GM19238 (cell line): Measurements from ENCODE around the gene ADAMTS20.
"Not testable (repeated sequence)": the region's sequence is repeated elsewhere in the genome, so short reads cannot be mapped to it uniquely, and the experiment has no call there.

Experiments used
- DNase-seq: peaks from one replicate; pipeline ENCODE4 v3.0.0; 2011; ENCODE audit warnings: low spot score; ENCODE audit not compliant: insufficient read length

ADAMTS20 gene

DNA sequence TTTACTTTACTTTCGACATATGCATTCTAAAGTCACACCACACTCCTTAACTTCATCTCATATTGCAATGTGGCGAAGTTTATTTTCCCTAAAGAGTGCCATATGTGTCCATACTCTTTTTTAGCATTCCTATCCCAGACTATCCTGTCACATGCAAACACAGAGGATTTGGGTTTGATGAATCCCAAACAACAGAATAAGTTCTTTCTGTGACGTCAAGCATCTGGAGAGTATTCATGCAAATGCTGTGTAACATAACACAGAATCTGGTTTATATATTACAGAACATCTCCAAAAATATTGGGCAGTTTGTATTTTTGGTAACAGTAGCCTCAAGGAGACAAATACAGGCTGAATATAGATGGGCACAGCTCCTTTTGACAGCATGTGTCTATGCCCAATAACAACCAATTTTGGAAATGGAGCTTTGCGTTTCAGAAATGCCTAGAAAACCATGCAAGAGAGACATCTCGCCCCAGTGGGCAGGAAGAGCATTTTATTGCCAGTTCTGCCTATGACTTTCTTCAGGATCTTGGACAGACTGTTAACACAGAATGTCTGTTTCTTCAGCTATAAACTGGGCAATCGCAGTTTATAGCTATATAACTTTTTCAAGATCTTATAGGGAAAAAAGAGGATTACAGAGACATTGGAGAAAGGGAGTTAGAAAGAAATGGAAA is 190.8 kb downstream of the ADAMTS20 start:
- no peak for DNase-seq

DNA sequence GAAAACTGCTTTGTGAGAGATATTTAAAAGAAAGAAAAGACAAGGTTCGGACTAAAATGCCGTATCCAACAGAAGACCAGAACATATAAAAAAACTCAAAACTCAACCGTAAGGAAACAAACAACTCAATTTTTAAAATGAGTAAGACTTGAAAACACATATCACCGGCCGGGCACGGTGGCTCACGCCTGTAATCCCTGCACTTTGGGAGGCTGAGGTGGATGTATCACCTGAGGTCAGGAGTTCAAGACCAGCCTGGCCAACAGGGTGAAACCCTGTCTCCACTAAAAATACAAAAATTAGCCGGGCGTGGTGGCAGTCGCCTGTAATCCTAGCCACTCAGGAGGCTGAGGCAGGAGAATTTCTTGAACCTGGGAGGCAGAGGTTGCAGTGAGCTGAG is 192.0 kb downstream of the ADAMTS20 start:
- not testable (repeated sequence) for DNase-seq

DNA sequence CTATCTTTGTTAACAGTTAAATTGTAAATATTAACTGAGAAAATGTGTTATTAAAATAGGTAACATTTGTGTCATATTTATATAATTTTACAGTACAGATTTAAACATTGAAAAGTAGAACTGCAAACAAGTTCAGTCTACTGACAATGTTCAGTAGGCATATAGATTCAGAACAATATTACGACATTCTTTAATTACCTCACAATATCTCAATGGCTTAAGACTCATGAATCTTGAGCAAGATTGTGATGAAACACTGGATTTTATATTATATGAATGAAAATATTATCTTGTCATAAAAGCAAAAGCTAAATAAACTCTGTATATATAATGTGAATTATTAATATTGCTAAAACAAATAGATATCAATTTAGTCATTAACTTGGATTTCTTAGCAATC is 194.9 kb downstream of the ADAMTS20 start:
- no peak for DNase-seq

DNA sequence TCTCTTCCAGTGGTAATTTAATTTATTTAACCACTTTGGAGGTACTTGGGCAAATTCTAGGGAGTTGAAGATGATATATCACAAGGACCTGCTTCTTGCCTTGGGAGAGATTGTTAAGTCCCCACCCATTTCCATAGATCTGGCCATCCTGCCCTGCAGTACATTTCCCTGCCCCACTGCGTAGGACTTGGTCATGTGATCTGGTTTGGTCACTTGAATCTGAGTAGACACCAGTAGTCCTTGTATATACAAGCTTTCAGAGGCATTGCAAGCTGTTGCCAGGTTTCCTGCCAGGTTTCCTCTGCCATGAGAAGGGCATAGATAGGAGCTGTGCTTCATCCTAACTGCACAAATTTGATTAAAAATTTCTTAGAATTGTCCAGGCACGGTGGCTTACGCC is 200.0 kb downstream of the ADAMTS20 start:
- DNase-seq = no peak

DNA sequence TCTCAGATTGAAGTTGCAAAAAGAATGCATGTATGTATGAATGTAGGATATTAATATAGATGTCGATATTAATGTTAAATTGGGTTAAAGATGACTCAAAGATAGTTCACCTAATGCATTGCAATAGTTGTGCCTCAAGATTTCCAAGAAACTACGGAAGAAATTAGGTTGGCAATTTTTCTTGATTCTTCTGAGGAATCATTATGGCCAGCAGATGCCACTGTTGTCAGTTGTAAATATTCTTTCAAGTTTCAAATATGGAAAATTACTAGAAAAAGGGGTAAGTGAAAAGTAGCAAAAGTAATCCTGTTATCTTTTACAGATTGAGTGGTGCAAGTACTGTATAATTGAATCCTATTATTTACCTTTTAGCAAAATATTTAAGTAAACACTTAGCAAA is 202.1 kb downstream of the ADAMTS20 start:
- DNase-seq = no peak

DNA sequence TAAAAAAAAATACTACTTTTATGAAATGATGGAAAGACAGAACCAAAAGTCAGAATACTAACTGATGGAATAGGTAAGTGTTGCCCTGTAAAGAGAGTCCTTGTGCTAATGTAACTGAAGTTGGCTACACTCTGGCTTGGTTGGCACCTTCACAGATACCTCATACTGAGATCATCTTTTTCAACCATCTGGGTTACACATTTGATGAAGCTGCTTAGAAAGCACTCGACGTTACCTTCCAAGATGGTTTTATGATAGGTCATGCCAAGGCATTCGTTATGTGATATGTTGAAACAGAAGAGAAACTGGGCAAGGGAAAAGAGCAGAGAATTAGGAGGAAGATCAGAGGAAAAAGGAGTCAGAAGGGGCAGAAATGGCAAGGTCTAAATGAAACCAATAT is 203.8 kb downstream of the ADAMTS20 start:
- no peak for DNase-seq

DNA sequence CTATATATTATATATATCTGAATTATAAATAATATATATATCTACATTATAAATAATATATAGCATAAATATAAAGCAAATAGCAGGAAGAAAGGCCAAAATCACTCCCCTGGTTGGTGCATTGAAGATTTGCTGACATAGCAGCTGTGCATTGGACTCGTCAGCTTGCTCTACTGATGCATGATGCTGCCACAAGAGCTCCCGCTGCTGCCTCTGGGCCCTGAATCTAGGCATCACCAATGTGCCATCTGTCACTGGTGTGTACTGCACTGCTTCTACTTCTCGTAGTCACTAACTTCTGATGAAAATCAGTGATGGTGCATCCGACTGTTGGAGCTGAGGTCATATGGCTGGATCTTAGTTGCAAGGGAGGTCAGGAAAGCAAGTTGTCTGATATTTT is 205.0 kb downstream of the ADAMTS20 start:
- DNase-seq = no peak

DNA sequence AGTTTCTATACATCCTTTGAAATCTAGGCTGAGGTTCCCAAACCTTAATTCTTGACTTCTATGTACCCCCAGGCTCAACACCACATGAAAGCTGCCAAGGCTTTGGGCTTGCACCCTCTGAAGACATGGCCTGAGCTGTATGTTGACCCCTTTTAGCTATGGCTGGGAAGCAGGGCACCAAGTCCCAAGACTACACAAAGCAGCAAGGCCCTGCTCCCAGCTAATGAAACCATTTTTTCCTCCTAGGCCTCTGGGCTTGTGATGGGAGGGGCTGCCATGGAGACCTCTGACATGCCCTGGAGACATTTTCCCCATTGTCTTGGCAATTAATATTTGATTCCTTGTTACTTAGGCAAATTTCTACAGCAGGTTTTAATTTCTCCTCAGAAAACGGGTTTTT is 207.0 kb downstream of the ADAMTS20 start:
- DNase-seq = no peak

DNA sequence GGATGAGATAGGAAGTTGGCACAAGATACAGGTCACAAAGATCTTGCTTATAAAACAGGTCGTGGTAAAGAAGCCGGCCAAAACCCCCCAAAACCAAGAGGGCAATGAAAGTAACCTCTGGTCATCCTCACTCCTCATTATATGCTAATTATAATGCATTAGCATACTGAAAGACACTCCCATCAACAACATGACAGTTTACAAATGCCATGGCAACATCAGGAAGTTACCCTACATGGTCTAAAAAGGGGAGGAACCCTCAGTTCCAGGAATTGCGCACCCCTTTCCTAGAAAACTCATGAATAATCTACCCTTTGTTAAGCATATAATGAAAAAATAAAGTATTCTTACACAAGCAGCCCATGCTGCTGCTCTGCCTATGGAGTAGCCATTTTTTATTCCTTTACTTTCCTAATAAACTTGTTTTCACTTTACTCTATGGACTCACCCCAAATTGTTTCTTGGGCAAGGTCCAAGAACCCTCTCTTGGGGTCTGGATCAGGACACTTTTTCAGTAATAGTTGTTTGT is 210.2 kb downstream of the ADAMTS20 start:
- not testable (repeated sequence) for DNase-seq

DNA sequence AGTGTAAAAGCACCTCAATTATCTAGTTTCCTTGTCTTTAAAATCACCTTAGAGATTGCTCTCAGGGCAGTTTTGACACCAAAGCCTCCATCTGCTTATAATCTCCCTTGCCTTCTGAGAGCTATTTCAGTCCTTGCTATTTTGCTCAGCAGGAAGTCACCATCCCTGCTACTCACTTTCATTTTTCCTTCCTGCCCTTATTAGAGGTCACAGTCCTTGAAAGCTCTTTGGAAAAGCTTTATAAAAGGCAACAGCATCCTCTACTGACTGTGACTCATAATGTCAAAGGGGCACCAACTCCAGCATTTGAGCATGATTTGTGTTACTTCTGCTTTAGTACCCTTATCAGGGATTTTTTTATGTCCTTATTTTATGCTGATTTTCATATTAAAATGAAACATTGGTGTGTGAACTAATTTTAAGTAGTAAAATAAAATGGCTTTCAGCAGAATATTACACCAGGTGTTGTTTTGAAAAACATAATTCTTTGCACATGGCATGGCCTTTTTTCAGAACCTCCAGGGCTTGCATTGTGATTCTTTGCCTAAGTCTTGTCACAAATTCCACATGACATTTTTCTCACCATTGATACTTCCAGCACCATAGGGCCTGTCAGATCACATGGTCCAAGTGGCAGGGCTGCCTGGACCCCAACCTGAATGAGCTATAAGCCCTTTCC is 213.0 kb downstream of the ADAMTS20 start:
- DNase-seq = no peak

DNA sequence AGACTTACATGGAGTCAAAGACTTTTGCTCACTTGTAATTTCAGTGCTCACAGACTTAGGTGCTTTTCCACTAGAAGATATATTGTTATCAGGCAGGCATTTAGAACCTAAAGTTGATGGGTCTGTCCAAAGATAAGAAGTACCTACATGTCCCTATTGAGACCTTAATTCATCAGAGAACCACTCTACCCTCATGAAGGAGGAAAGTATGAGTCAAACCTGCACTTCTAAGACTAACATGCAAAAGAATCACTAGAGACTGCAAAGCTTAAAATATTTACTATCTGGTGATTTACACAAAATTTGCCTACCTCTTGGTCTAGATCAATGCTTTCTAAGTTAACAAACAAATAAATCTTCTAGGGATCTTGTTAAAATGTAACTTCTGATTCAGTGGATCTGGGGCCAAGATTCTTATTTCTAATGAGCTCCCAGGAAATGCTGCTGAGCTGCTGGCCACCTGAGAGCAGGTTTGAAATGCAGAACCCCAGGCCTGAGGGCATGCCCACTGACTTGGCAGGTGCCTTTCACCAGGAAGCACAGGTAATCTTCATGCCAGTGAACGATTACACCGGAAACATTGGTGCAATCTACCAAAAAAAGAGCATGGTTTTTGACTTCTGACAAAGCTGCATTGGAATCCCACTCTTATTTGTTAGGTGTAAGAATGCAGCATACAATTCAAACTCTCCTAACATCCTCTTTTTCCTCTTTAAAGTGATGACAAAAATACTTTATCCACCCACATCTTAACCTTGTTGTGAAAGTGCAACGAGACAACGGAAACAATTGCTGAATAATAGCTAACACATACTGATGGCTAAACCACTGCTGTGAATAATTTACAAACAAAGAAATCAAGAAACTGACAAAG is 214.2 kb downstream of the ADAMTS20 start:
- DNase-seq = no peak

DNA sequence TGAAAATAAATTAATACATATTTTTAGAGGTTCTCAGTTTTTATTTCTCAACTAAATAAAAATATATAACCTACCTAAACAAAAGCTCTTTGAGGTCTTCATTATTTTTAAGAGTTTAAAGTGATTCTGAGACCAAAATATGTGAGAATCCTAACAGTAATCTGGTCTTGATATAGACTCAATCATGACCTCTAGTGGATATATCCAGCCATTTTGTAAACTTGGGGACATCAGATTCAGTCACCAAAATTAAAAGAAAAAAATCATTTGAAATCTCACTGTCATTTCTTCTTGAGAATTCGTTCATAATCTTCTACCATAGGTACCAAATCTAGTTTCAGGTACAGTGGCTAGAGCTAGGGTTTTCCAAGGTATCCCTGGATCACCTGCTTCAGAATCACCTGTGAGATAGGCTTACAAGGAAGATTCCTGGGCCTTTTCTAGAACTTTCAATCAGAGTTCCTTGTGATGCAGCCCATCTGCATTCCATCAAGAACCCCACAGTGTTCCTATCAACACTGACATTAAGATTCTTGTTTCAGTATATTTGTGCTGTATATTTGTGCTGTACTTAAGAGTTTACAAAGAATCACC is 214.9 kb downstream of the ADAMTS20 start:
- no peak for DNase-seq

DNA sequence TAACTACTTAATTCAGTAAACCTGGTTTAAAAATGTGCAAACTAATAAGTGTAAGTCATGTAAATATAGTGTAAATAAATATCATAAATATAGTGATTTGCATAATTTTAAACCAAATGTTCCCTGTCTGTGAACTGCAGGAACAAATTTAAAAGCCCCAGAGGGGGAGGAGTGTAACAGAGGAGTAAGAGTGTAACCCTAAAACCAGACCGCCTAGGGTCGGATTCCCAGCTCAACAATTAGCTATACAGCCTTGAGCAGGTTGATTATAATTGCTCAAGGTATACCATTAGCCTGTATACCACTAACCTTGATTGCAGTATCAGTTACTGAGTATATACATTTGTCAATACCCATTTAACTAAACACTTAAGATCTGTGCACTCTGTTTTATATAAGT is 218.4 kb downstream of the ADAMTS20 start:
- DNase-seq = no peak

DNA sequence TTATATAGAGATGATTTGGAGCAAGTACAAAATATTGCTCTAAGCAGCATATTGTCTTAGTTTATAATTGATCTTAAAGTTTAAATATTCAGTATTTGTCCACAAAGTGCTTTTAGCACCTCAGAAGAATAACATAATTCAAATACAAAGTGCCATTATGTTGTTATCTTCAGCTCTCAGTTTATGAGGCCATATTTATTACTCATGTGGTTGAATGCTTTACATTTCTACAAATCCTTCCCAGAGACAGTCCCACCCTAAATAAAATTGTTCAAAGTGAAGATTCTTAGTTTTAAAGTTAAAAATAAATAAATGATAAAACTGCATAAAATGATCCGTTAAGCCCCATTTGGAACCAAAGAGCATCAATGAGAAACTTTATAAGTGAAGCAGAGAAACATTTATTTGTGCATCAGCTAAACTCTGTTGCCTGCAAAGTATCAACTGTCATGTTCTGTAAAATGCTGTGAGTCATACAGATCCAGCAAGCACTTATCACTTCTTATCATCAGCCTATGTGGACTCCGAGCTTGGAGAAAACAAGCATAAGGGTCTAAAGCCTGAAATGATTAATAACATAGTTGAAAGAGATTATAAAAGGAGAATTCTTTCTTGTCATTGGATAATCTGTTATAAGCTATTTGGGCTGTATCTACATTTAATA is 218.9 kb downstream of the ADAMTS20 start:
- DNase-seq = no peak

DNA sequence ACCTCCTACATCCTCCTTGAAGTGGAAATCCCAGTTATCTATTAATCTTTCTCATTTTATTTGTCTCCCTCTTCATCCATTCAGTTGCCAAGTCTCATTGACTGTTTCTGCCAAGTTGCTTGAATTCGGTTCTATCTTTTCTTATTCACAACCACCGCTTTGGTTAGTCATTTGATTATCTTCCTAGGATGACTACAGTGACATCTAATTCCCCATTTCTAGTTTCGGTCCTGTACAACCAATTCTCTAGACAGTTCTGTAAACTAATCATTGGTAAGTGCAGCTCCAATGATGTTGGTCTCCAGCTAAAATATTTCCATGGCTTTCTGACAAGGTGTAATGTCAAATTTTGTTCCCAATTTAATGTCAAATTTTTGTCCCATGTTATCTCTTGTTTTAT is 220.1 kb downstream of the ADAMTS20 start:
- DNase-seq = no peak

DNA sequence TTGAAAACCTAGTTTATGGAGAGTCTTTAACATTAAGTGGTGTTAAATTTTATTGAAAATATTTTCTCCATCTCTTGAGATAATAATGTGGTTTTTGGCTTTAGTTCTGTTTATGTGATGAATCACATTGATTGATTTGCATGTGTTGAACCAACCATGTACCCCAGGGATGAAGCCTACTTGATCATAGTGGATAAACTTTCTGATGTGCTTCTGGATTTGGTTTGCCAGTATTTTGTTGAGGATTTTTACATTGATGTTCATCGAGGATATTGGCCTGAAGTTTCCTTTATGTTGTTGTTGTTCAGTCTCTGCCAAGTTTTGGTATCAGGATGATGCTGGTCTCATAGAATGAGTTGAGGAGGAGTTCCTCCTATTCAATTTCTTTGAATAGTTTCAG is 222.6 kb downstream of the ADAMTS20 start:
- no peak for DNase-seq

DNA sequence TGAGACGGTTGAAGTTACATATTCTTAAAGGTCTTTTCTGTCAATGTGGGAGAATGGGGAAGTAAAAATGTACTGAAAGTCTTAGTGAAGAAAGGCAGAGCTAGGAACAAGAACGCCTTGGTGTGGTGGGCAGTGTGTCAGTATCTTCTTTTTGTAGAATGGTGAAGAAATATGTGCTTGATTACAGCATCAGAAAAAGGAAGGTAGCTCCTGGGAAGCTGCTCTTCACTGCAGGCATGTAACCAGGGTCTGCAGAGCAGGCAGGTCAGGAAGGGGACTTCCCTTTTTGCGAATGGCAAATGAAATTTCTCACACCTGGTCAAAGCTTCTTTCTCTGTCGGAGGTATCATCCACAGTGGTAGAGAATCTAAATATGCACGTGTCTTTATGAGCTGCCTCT is 226.2 kb downstream of the ADAMTS20 start:
- DNase-seq = no peak

DNA sequence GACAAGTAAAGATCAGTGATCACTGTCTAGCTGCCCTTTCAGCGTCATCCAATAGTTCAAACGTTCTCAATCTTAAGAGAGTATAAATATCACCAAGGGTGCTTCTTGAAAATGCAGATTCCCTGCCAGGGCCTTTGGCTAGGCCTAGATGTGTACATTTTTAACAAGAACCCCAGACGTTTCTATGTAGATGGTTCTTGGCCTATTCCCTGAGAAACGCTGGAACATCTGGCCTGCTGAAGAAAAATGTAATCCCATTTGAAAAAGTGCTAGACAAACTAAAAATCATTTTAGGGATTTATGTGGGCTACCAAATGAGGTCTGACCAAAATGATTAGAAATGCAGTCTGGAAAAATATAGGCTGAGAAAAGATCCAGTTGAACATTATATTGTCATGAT is 231.7 kb downstream of the ADAMTS20 start:
- DNase-seq = no peak

DNA sequence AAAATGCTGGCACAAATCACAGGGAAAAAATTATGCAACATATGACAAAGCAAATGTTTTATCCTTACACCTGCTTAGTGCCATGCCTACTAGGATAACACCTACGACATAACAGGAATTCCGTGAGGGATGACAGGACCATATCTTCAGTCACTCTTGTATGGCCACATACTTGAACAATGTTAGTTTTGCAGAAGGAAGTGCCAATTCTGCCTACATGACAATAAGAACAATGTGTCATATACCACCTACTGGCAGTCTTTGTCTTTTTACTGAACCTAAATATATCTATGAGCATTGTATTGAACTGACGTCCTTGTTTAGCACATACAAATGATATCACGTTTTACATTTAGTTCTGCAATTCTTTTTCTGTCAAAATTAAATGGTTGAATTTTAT is 234.0 kb downstream of the ADAMTS20 start:
- no peak for DNase-seq

DNA sequence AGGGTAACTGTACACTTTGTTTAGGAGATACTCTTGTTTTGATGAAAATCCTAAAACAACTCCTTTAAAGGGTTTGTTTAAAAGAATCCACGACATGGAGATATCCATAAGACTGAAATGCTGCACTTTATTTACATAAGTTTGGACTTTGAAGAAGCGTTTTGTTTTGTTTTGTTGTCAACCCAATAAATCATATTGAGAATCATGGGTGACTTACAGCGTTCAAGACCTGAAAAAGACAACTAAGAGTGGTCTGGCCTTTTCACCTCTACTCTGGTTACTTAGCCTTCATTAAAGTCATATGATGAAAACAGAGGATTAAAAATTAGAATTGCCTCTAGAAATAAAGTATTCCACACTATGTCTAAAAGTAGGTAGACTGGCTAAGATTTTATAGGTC is 234.8 kb downstream of the ADAMTS20 start:
- DNase-seq = no peak

DNA sequence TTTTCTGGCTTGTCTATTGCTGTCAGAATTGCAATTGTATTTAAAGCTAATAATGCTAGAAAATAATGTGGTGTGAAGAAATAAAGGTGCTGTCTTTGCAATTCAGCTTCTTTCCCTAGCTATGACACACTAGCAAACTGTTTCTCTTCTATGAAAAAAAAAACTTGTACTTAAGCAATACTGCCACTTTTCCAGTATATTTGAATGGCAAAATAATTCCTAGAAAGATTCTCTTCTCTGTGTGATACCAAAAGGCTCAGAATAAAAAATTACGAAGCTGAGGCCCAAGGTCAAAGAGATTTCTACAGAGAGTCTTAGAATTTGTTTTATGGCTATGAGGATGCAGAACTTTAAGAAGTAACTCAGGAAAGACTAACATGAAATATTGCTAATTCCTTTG is 235.5 kb downstream of the ADAMTS20 start:
- DNase-seq = no peak
